ENCODE data around the gene DPF1.
"Not testable (repeated sequence)": the region's sequence is repeated elsewhere in the genome, so short reads cannot be mapped to it uniquely, and the experiment has no call there.

DPF1 gene

DNA sequence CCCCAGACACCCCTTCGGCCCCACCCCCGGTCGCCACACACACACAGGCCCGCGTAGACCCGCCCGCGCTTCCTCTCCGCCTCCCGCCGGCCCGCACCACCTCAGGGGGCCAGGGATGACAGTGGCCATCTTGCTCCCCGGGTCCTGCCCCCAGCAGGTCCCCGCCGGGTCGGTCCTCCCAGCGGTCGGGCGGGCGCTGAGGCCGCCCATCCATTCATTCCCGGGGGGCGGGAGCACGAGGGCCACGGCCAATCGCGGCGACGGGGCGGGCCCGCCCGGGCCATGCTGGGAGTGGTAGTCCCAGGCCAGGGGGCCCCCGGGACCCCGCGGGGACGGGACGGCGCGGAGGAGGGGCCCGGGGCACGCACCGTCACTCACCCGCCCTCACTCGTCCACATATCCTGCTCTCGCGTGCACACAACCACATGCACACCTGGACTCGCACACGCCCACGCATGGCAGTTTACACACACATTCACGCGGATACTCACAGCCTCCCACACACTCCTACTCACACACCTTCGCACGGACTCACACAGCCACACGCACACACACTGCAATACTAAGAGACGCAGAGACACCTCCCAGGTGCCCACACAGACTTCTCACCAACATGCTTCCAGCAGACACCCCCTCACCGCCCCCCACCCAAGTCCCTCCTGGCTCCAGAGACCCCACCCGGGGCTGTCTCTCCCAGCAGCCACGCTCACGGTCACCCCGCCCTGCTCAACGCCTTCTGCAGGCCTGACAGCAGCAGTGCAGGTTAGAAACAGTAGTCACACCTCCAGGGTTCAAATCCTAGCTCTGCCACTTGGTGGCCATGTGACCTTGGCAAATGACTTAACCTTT is at the start of gene DPF1:
TSS of gene DPF1 (minus strand) at position 209 of the 849 bp plus-strand sequence. CDS start at position 129, 80 bp downstream.
- no peak for FAIRE-seq
- DNase-seq (ENCODE audit: low spot score): peak; percentile 42

DNA sequence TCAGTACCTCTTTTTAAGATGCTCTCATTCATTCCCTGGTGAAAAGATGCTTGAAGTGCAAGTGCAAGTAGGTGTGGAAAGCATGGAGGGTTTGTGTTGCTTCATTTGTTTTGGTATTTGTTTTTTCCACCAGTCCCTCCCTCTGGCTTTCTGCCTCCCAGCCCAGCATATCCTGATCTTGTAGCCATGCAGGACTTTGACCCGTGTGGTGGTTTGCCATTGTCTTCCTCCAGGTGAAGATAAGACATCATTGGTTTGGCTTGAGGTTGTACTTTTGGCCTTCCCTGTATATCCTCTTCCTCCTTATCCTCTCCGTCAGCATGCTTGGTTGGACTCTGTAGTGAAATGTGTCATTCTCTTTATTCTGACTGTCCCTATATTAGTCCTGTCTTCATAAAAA is 49.5 kb upstream of the DPF1 start:
- no peak for FAIRE-seq
- DNase-seq (ENCODE audit: low spot score): no peak

DNA sequence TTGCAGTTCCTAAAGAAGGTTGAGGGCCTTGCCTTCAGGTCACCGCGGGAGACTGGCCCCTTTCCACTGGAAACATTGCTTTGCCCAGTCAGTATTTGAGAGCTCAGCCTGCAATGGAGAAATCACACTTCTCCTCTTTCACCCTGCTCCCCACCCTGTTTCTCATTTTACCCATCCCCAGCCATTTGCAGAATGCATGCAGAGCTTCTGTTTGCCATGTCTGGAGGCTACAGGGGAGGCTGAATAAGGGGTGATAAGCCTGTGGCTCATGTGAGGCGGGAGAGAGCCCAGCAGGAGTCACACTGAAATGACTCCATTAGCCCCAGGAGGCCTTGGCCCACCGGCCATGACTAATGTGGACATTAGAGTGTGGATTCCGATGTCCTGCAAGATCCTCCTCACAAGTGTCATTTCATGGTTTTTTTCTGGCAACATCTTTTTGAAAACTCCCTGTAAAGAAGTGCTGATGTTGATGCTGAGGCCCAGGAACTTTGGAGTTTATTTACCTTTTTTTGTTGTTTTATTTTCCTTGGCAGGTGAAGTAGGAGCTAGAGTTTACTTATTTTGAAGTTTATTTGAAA is 46.7 kb upstream of the DPF1 start:
- DNase-seq (ENCODE audit: low spot score): peak; percentile 78
- peak; percentile 85 for FAIRE-seq

DNA sequence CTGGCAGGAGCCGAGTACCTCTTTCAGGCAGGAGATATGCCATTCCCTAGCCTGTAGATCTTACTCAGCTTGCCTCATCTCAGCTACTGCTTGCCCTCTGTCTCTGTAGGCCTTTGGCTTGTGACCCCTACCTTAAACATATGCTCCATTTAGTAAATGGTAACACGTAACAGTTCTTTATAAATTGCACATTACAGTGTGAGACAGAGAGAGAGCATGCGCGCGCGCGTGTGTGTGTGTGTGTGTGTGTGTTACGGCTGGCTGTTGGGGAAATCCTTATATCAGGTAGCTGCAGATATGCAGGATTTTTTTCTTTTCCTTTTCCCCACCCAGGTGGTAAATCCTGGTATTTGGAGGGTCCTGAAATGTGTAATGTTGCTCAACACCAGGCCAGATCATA is 44.5 kb upstream of the DPF1 start:
- DNase-seq (ENCODE audit: low spot score): no peak
- no peak for FAIRE-seq

DNA sequence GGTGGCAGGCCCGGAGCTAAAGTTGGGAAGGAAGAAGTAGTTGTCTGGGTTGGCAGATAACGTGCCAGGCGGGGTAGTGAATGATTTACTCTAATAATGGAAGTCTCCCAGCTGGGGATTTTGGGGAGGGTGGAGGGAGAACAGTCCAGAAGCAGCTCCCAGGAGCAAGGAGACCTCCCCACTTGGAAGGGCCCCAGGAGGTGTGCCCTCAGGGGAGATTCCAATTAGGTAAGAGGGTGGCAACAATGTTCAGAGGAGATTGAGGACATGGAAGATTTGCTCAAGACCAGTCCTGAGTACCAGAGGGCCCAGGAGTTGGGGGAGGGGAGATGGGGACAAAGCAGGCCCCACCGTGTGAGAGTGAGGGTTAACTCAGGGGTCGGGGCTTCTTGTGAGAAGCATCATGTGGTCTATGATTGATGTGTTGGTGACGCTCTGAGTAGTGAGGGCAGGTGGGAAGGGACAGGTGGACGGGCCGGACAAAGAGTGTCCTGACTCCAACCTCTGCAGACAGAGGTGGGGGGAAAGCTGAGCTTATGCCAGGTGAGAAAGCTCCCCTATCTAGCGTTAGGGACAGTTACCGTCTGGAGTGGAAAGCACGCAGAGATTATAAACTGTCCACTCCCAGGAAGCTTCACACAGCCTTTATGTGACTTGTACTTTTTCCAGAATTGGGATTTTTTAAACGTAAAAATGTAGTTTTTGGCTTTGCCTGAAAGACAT is 43.9 kb upstream of the DPF1 start:
- FAIRE-seq: peak; percentile 29
- no peak for DNase-seq (ENCODE audit: low spot score)

DNA sequence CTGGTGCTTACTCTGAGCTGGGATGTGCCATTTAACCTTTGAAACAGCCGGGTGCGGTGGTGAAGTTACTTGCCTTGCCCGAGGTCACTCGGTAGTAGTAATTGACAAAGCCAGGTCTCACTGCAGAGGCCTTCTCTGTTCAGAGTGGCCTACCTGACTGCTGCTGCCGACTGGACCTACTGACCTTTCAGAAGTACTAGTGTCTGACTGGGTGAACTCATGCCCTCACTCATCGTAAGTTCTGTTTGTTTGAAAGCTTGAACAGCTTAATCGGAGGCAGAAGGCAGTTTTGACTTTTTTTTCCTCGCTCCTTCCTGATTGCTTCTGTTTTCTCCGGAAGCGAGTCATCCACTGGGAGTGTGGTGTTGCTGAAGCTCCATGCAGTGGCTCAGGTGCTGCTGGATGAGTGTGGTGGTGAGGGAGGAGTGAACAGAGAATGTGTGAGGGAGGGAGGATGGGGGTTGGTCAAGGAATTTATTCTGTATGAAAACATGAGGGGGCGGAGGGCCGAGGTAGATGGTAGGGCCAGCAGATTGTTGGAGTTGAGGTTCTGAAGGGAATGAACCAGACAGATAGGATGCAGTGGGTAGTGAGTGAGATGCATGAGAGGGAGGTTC is 43.1 kb upstream of the DPF1 start:
- DNase-seq (ENCODE audit: low spot score) (peak; percentile 63), FAIRE-seq (peak; percentile 48)

DNA sequence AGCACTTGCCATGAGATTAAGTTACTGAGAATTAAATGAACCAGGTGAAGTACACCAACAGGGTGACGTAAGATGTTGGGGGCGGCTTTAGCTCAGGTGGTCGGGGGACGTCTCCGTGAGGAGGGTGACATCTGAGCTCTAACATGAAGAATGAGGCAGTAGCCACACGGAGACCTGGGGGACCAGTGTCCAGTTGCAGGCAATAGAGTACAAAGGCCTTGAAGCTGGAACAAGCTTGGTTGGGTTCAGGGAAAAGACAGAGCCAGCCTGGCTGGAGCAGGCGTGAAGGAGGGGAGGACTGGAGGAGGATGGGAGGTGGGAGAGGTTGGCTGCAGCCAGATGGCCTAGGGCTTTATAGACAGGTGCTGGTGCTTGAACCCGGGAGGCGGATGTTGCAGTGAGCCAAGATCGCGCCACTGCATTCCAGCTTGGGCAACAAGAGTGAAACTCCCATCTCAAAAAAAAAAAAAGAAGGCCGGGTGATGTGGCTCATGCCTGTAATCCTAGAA is 42.0 kb upstream of the DPF1 start:
- FAIRE-seq: no peak
- no peak for DNase-seq (ENCODE audit: low spot score)

DNA sequence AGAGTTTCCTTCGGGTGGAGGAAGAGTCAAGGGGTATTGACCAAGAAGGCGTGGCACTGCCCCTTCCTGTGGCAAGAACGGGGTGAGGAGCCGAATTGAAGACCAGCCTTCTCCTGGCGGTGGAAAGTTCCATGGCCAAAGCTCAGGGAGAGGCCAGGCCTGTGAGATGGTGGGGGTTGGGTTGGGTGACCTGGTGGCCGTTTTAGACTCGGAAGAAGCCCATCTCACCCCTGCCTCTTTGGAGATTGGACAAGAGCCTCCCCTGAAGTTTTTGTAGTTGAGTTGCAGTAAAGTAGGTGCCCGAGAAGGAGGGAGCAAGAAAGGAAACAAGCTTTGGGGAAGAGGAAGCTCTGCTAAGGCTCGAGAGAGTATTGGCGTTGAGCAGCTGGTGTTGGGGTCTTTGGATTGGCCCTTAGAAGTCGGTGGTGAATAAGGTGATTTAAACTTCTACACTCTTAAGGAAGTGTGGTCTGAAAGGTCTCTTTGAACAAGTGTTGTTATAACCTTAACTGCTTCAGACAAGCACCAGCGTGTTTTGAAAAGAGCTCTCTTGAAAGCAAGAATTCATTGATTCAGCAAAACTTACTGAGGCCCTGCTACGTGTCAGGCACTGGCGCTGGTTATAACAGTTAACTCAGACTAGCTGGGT is 41.3 kb upstream of the DPF1 start:
- DNase-seq (ENCODE audit: low spot score) (no peak), FAIRE-seq (no peak)

DNA sequence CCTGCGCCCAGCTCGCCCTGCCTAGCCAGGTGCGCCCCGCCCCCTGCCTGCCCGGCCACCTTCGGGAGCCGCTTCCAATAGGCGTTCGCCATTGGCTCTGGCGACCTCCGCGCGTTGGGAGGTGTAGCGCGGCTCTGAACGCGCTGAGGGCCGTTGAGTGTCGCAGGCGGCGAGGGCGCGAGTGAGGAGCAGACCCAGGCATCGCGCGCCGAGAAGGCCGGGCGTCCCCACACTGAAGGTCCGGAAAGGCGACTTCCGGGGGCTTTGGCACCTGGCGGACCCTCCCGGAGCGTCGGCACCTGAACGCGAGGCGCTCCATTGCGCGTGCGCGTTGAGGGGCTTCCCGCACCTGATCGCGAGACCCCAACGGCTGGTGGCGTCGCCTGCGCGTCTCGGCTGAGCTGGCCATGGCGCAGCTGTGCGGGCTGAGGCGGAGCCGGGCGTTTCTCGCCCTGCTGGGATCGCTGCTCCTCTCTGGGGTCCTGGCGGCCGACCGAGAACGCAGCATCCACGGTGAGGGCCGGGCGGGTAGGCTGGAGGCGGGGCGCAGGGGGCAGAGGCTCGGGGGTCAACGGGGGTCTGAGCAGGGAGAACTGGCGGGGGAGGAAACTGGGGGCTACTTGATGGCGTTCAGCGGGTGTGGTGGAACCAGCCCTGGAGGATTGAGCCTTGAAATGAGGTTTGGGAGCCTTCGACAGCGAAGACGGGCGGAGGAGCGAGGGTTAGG is 40.6 kb upstream of the DPF1 start, which contains the start of gene SPINT2:
TSS of gene SPINT2 (plus strand) at position 88 of the 727 bp plus-strand sequence. CDS start at position 408, 320 bp downstream.
- no peak for DNase-seq (ENCODE audit: low spot score)
- no peak for FAIRE-seq

DNA sequence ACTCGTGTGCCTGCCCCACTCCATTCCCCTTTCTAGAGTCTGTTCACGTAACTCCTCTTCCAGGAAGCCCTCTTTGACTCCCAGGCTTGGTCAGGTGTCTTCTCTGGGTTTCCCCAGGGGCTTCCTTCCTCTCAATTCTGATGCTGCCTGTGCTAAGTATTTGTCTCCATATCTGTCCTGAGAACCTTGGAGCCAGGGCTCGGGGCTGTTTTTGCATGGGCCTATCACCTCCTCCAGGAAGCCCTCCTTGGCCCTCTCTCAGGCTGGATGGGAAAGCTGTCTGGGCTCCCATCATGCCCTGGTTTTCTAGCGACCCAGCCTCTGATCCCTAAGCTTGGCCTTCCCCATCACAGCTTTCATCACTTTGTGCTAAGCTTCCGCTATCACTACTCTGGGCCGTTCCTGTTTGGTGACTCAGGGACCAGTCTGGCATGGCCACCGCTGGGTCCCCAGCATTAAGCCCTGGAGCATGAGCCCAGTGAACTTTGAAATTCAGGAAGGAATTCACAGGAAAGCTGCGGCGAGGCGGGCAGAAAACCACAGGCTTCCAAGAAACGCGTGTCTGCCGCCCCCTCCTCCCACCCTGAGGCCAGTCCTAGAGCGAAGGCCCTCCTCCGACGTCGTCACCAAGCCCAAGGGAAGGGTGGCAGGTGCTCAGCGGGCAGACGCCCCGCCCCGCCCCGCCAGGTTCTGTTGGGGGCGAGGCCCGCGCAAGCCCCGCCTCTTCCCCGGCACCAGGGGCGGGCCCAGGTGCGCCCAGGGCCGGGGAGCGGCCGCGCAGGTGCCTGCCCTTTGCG is 39.9 kb upstream of the DPF1 start:
- peak; percentile 83 for FAIRE-seq
- peak; percentile 92 for DNase-seq (ENCODE audit: low spot score)

DNA sequence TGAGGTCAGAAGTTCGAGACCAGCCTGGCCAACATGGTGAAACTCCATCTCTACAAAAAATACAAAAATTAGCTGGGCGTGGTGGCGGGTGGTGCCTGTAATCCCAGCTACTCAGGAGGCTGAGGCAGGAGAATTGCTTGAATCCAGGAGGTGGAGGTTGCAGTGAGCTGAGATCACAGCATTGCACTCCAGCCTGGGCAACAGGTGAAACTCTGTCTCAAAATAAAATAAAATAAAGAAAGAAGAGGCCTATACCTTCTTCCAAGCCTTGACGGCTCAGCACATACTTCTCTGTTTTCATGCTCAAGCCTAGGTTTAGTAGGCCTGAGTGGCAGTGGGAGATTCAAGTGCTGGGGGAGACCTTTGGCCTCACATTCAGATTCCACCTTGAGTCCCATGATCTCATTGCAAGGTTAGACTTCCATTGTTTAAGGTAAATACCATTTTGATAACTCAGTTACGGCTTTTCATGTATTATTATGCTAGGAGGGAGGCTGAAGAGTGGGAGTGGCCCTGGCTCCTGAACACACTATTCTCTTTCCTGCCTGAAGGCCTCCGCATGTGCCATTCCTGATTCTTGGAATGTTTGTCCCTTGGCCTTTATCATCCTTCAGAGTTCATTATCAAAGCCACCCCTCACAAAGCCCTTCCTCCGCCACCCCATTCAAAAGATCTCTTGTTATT is 38.7 kb upstream of the DPF1 start:
- no peak for DNase-seq (ENCODE audit: low spot score)
- no peak for FAIRE-seq

DNA sequence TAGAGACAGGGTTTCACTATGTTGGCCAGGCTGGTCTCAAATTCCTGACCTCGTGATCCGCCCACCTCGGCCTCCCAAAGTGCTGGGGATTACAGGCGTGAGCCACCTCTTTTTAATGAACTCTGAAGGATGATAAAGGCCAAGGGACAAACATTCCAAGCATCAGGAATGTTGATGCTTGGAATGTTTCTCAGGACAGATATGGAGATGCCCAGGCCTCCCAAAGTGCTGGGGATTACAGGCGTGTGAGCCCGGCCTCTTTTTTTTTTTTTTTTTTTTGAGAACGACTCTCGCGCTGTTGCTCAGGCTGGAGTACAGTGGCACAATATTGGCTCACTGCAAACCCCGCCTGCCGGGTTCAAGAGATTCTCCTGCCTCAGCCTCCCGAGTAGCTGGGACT is 37.9 kb upstream of the DPF1 start:
- not testable (repeated sequence) for DNase-seq (ENCODE audit: low spot score); FAIRE-seq

DNA sequence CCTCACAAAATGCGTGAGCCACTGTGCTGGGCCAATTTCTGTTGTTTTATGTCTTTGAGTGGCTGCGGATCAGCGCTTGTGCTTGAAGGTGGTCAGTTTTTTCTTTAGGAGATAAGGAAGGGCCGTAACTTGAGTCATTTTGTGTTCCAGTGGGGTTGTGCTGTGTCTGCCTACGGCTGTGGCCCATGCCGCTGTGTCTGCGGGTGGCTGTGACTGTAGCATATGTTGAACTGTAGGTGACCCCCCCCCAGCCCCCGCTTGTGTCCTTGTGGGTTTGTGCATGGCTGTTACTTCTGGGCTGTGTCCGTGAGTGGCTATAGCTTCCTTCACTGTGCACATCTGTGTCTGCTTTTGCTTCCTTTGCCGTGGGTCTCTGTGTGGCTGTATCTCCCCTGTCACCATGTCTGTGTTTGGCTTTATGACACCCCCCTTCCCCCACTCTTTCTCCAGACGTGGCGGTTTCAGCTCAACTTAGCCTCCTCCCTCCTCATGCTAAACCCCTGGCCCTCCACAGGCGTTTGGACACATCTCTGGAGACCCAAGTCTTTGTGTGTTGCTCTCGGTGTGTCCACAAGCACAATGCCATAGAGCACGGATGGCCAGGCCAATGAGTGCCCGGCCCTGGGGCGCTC is 31.5 kb upstream of the DPF1 start:
- no peak for DNase-seq (ENCODE audit: low spot score)
- no peak for FAIRE-seq

DNA sequence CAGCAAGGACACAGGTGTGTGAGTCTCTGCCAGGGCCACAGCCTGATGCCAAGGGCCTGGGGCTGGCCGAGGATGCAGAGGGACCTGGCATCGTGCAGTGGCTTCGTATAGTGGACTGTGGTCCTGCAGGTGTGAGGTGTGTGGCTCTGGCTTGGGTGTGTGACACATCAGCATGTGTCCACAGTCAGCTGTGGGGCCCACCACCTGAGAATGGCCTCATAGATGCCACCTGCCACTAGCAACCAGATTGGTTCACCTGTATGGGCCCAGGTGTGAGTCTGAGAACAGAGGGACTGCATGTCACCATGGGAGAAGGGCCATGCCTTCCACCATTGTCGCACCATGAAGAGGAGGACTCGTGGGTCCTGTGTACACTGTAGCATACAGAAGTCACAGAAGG is 29.8 kb upstream of the DPF1 start:
- no peak for FAIRE-seq
- DNase-seq (ENCODE audit: low spot score): no peak

DNA sequence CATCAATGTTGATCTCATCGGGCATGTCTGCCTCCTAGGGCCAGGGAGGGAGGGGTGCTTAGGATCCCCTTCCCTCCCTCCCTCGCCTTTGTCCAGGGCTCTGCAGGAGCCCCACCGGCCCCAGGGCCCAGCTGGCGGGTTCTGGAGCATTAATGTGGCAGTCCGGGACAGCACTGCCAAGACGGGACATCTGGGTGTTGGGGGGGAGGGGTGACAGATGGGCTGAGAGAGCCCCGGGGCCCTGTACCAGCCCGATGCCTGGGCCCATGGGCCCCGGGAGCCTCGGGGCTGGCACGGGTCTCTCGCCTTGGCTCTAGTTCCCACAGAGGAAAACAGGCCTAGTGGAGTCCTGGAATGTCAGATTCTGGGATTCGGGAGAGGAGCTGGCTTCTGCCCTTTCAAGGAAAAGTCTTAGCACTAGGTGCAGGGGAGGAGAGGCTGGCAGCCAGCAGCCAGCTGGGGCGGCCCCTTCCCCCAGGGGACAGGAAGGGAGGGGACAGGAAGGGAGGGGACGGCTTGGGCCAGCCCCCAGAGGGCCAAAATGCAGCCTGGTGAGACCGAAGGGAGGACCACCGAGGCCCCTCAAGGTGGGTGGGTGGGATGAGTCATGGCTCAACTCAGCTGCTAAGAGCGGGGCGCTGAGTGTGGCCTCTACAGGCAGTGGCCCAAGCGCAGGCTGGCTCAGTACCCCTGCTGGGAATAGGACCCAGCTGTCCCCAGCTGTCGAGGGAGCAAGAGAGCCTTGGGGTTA is 29.1 kb upstream of the DPF1 start:
- FAIRE-seq: no peak

DNA sequence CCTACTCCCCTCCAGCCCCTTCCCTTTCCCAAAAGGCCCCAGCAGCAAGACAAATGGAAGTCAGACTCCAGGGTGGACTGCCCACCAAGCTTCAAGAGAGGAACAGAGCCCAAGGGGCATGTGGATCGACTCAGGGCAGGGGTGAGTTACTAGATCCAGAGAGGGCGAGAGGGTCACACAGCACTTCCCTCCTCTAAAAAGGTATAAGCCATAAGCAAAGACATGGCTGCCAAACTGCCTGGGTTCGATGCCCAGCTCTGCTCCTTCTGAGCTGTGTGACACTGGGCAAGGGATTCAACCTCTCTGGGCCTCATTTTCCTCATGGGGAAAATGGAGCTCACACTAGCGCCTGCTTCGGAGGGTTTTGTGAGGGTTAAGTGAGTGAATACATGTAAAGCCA is 28.4 kb upstream of the DPF1 start:
- no peak for DNase-seq (ENCODE audit: low spot score)
- FAIRE-seq: no peak

More for the DNA sequence above, 29.1 kb upstream of the DPF1 start:
- no peak for DNase-seq (ENCODE audit: low spot score)

DNA sequence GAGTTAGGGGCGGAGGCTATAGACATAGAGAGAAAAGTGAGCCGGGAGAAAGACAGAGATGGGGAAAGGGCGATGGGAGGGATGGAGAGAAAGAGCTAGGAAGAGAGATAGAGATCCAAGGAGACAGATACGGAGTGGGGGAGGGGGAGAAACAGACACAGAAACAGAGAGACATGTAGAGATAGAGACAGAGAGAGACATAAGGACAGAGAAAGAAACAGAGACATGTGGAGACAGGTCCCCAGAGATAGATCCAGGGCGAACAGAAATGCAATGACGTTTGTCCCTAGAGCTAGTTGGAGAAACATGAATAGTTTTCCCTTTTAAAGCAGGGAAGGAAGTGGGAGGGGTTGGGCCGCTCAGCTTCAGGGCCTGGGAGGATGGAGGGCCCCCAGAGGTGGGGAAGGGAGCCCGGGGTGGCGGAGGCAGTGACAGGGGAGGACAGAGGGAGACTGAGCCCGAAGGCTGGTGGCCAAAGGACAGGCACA is 27.6 kb upstream of the DPF1 start:
- FAIRE-seq (no peak), DNase-seq (ENCODE audit: low spot score) (no peak)
